ENCODE data around the gene RFX7. TPM values are rescaled to one million over a fixed set of nuclear protein-coding genes. Genes with fewer than 3 reads are reported as not detected.

Gene RFX7
- 7.1 and 7.9 TPM in 2 replicates for total RNA-seq

GRCh38 chr15:56243163-56244037 lies at the start of gene RFX7:
RFX7 (minus strand) TSS chr15:56243879; CDS start chr15:56243285, 594 bp downstream.

Small RNA genes within 50 kb of the gene (small RNA-seq; reads per million reads assigned to genes)
- gene CD24P2 (not detected), gene RNU6-1287P (not detected)

Other genes with a start within 250 kb of the RFX7 start
- gene TEX9, start 121.5 kb upstream of the RFX7 start, total RNA-seq = 2.6 and 7.5 TPM in 2 replicates
- gene MNS1, start 221.3 kb upstream of the RFX7 start, total RNA-seq = under 0.01 TPM in 1 of 2 replicates, not detected in the other